HEK293 (cell line): ENCODE data around the gene PLA2G4E.

Source experiments
- CTCF ChIA-PET: fragments of 350-600 bp; formaldehyde crosslinking; extraction: SDS; loops from one replicate; lab custom pipeline; 2021; ENCODE audit warnings: antibody characterized with exemption; lab: Yijun Ruan, JAX
- POLR2A ChIA-PET: fragments of 300-600 bp; formaldehyde crosslinking; extraction: SDS; loops from one replicate; lab custom pipeline; 2020; ENCODE audit warnings: antibody characterized with exemption, inconsistent platforms; lab: Yijun Ruan, JAX
- H3K27ac ChIP-seq: fragments of 200-500 bp; sonication (Bioruptor generic); 2 replicates; pipeline ENCODE4 v1.5.1; 2014; ENCODE audit warnings: low read depth, low read length, control low read depth, inconsistent platforms; ENCODE audit errors: extremely low read depth
- H3K36me3 ChIP-seq, 2 experiments: fragments of 200-500 bp in 1 of 2; sonication (Bioruptor generic) in 1 of 2; 1 replicate in 1 of 2; 2 replicates in 1 of 2; pipeline ENCODE4 v1.5.1; 2014 to 2017; ENCODE audit warnings: inconsistent platforms in 2 of 2, low read length in 2 of 2; ENCODE audit not compliant: control insufficient read depth in 2 of 2, insufficient read depth in 1 of 2
- H3K4me1 ChIP-seq: fragments of 200-500 bp; sonication (Bioruptor generic); 2 replicates; pipeline ENCODE4 v1.5.1; 2014; ENCODE audit warnings: mild to moderate bottlenecking, low read length, inconsistent platforms; ENCODE audit not compliant: control insufficient read depth, insufficient read depth
- H3K4me3 ChIP-seq: 2 replicates; pipeline ENCODE4 v1.5.1; 2011; ENCODE audit warnings: low read depth, mild to moderate bottlenecking, control low read depth, low read length, moderate library complexity
- H3K9me3 ChIP-seq: fragments of 200-500 bp; sonication (Bioruptor generic); 2 replicates; pipeline ENCODE4 v1.5.1; 2014; ENCODE audit warnings: low read depth, low read length, inconsistent platforms; ENCODE audit not compliant: control insufficient read depth, insufficient read depth
- BCL6B ChIP-seq: fragments of 450-650 bp; formaldehyde crosslinking; IDR thresholded peaks from 2 replicates; pipeline ENCODE4 v1.5.1; 2017; ENCODE audit warnings: missing biosample characterization, missing genetic modification characterization
- EGR2 ChIP-seq: fragments of 450-650 bp; formaldehyde crosslinking; IDR thresholded peaks from 2 replicates; pipeline ENCODE4 v1.5.1; 2016; ENCODE audit warnings: low read depth, missing biosample characterization, missing genetic modification characterization
- KLF8 ChIP-seq: fragments of 450-650 bp; formaldehyde crosslinking; IDR thresholded peaks from 2 replicates; pipeline ENCODE4 v1.5.1; 2016; ENCODE audit warnings: missing biosample characterization, missing genetic modification characterization
- ZBTB7A ChIP-seq: fragments of 450-650 bp; formaldehyde crosslinking; IDR thresholded peaks from 2 replicates; pipeline ENCODE4 v1.5.1; 2016; ENCODE audit warnings: low read depth, missing biosample characterization, missing genetic modification characterization
- ZEB2 ChIP-seq: fragments of 450-650 bp; formaldehyde crosslinking; IDR thresholded peaks from 2 replicates; pipeline ENCODE4 v1.5.1; 2016; ENCODE audit warnings: missing biosample characterization, missing genetic modification characterization
- ZNF133 ChIP-seq: fragments of 450-650 bp; formaldehyde crosslinking; IDR thresholded peaks from 2 replicates; pipeline ENCODE4 v1.5.1; 2016; ENCODE audit warnings: missing biosample characterization, missing genetic modification characterization
- ZNF223 ChIP-seq: fragments of 450-650 bp; formaldehyde crosslinking; IDR thresholded peaks from 2 replicates; pipeline ENCODE4 v1.5.1; 2016; ENCODE audit warnings: missing biosample characterization, missing genetic modification characterization
- ZNF24 ChIP-seq: fragments of 450-650 bp; formaldehyde crosslinking; IDR thresholded peaks from 2 replicates; pipeline ENCODE4 v1.5.1; 2016; ENCODE audit warnings: missing biosample characterization, missing genetic modification characterization
- ZNF248 ChIP-seq: fragments of 450-650 bp; formaldehyde crosslinking; IDR thresholded peaks from 2 replicates; pipeline ENCODE4 v1.5.1; 2017; ENCODE audit warnings: missing biosample characterization, missing genetic modification characterization
- ZNF266 ChIP-seq: fragments of 450-650 bp; formaldehyde crosslinking; IDR thresholded peaks from 2 replicates; pipeline ENCODE4 v1.5.1; 2016; ENCODE audit warnings: missing biosample characterization, missing genetic modification characterization, low read depth
- ZNF302 ChIP-seq: fragments of 450-650 bp; formaldehyde crosslinking; IDR thresholded peaks from 2 replicates; pipeline ENCODE4 v1.5.1; 2016; ENCODE audit warnings: missing biosample characterization, missing genetic modification characterization, low read depth
- ZNF391 ChIP-seq: fragments of 450-650 bp; formaldehyde crosslinking; IDR thresholded peaks from 2 replicates; pipeline ENCODE4 v1.5.1; 2016; ENCODE audit warnings: low read depth, missing biosample characterization, missing genetic modification characterization, borderline replicate concordance
- ZNF416 ChIP-seq: fragments of 450-650 bp; formaldehyde crosslinking; IDR thresholded peaks from 2 replicates; pipeline ENCODE4 v1.5.1; 2016; ENCODE audit warnings: missing biosample characterization, missing genetic modification characterization
- ZNF571 ChIP-seq: fragments of 450-650 bp; formaldehyde crosslinking; IDR thresholded peaks from 2 replicates; pipeline ENCODE4 v1.5.0; 2017; ENCODE audit warnings: missing biosample characterization, missing genetic modification characterization
- ZNF623 ChIP-seq: fragments of 450-650 bp; formaldehyde crosslinking; IDR thresholded peaks from 2 replicates; pipeline ENCODE4 v1.5.1; 2016; ENCODE audit warnings: missing biosample characterization, missing genetic modification characterization
- ZNF624 ChIP-seq: fragments of 450-650 bp; formaldehyde crosslinking; IDR thresholded peaks from 2 replicates; pipeline ENCODE4 v1.5.1; 2017; ENCODE audit warnings: missing biosample characterization, missing genetic modification characterization
- ZNF626 ChIP-seq: fragments of 450-650 bp; sonication (Bioruptor Pico); formaldehyde crosslinking; IDR thresholded peaks from 2 replicates; pipeline ENCODE4 v1.5.1; 2018; ENCODE audit warnings: missing biosample characterization, missing genetic modification characterization, inconsistent platforms
- ZNF654 ChIP-seq: fragments of 450-650 bp; formaldehyde crosslinking; IDR thresholded peaks from 2 replicates; pipeline ENCODE4 v1.5.1; 2016; ENCODE audit warnings: low read depth, missing biosample characterization, missing genetic modification characterization
- ZNF747 ChIP-seq: fragments of 450-650 bp; formaldehyde crosslinking; IDR thresholded peaks from 2 replicates; pipeline ENCODE4 v1.5.1; 2016; ENCODE audit warnings: missing biosample characterization, missing genetic modification characterization
- ZSCAN23 ChIP-seq: fragments of 450-650 bp; formaldehyde crosslinking; IDR thresholded peaks from 2 replicates; pipeline ENCODE4 v1.5.1; 2016; ENCODE audit warnings: missing biosample characterization, missing genetic modification characterization
- TF ChIP-seq, protein P1 (sequence below): fragments of 450-650 bp; formaldehyde crosslinking; IDR thresholded peaks from 2 replicates; pipeline ENCODE4 v1.5.1; 2016; ENCODE audit warnings: missing biosample characterization, missing genetic modification characterization, low read depth
- TF ChIP-seq, protein P2 (sequence below): fragments of 450-650 bp; formaldehyde crosslinking; IDR thresholded peaks from 2 replicates; pipeline ENCODE4 v1.5.1; 2016; ENCODE audit warnings: missing biosample characterization, missing genetic modification characterization
- TF ChIP-seq, protein P3 (sequence below): fragments of 450-650 bp; formaldehyde crosslinking; IDR thresholded peaks from 2 replicates; pipeline ENCODE4 v1.5.1; 2017; ENCODE audit warnings: missing biosample characterization, missing genetic modification characterization

Gene PLA2G4E

GRCh38 chr15:41936155-41936554 is 84.7 kb downstream of the PLA2G4E start:
- ChIA-PET POLR2A (interaction anchor here (1.6 kb wide), 1 partner anchor 36 kb away, joined by 3 read pairs; the partner anchor contains the start of gene EHD4), CTCF (no interaction called here)
- H3K27ac ChIP-seq: no peak overlapping the region
- no peak overlapping the region for H3K4me3 ChIP-seq
- H3K9me3 ChIP-seq: no peaks in the 10 kb centered on the region
- peaks cover 13% of the 10 kb centered on the region for H3K4me1 ChIP-seq
- H3K36me3 ChIP-seq: peaks cover 0 to 7% of the 10 kb centered on the region in 2 experiments; a peak in 1 of 3 replicates
- TF ChIP-seq, protein P1, sequence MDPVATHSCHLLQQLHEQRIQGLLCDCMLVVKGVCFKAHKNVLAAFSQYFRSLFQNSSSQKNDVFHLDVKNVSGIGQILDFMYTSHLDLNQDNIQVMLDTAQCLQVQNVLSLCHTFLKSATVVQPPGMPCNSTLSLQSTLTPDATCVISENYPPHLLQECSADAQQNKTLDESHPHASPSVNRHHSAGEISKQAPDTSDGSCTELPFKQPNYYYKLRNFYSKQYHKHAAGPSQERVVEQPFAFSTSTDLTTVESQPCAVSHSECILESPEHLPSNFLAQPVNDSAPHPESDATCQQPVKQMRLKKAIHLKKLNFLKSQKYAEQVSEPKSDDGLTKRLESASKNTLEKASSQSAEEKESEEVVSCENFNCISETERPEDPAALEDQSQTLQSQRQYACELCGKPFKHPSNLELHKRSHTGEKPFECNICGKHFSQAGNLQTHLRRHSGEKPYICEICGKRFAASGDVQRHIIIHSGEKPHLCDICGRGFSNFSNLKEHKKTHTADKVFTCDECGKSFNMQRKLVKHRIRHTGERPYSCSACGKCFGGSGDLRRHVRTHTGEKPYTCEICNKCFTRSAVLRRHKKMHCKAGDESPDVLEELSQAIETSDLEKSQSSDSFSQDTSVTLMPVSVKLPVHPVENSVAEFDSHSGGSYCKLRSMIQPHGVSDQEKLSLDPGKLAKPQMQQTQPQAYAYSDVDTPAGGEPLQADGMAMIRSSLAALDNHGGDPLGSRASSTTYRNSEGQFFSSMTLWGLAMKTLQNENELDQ (tag by site-specific recombination): no peak
- TF ChIP-seq BCL6B (tag by site-specific recombination) (no peak), ZNF24 (tag by site-specific recombination) (no peak)

GRCh38 chr15:41935566-41936020 is 85.2 kb downstream of the PLA2G4E start:
- ChIA-PET CTCF (interaction anchor here (1.1 kb wide), 1 partner anchor 37 kb away, joined by 3 read pairs; the partner anchor contains the start of gene EHD4), POLR2A (interaction anchor here (1.6 kb wide), 1 partner anchor 37 kb away, joined by 3 read pairs; the partner anchor contains the start of gene EHD4)
- Histone ChIP-seq H3K9me3 (no peaks in the 10 kb centered on the region), H3K27ac (no peak overlapping the region), H3K36me3 (peaks cover 0 to 6% of the 10 kb centered on the region in 2 experiments; a peak in 1 of 3 replicates), H3K4me1 (peaks cover 17% of the 10 kb centered on the region), H3K4me3 (no peak overlapping the region)
- TF ChIP-seq ZSCAN23 (tag by site-specific recombination) (no peak), ZNF571 (tag by site-specific recombination) (no peak), ZNF223 (no peak), ZBTB7A (tag by site-specific recombination) (no peak), ZNF391 (tag by site-specific recombination) (no peak), ZNF266 (tag by site-specific recombination) (no peak), ZNF626 (no peak), ZNF302 (tag by site-specific recombination) (no peak), KLF8 (tag by site-specific recombination) (no peak), ZNF416 (tag by site-specific recombination) (no peak), ZNF747 (tag by site-specific recombination) (no peak)

DNA sequence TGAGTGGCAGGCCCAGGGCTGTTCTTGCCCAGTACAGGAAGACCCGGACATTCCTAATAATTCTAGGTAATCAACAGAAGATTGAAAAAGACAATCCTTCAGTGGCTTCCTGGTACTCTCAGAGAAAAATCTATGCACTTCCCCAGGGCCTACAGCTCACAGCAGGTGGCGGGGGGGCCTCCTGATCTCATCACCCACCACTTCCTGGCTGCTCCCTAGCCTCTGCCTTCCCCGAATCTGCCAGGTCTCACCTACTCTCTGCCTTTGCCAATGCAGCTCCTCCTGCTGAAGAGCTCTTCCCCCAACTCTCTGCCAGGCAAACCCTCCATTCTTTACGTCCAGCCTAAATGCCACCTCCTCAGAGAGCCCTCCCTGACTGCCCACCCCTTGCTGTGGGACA is 86.0 kb downstream of the PLA2G4E start:
- CTCF ChIA-PET: interaction anchor here (1.1 kb wide), 1 partner anchor 38 kb away, joined by 3 read pairs; the partner anchor contains the start of gene EHD4
- POLR2A ChIA-PET: interaction anchor here (1.6 kb wide), 1 partner anchor 38 kb away, joined by 3 read pairs; the partner anchor contains the start of gene EHD4

More for the DNA sequence above, 86.0 kb downstream of the PLA2G4E start:
- Histone ChIP-seq H3K36me3 (no peaks in the 10 kb centered on the region), H3K4me3 (no peak overlapping the region), H3K4me1 (peaks cover 24% of the 10 kb centered on the region), H3K9me3 (no peaks in the 10 kb centered on the region), H3K27ac (no peak overlapping the region)
- no peak for TF ChIP-seq ZEB2 (tag by site-specific recombination)
- no peak for TF ChIP-seq ZNF248
- TF ChIP-seq, protein P2, sequence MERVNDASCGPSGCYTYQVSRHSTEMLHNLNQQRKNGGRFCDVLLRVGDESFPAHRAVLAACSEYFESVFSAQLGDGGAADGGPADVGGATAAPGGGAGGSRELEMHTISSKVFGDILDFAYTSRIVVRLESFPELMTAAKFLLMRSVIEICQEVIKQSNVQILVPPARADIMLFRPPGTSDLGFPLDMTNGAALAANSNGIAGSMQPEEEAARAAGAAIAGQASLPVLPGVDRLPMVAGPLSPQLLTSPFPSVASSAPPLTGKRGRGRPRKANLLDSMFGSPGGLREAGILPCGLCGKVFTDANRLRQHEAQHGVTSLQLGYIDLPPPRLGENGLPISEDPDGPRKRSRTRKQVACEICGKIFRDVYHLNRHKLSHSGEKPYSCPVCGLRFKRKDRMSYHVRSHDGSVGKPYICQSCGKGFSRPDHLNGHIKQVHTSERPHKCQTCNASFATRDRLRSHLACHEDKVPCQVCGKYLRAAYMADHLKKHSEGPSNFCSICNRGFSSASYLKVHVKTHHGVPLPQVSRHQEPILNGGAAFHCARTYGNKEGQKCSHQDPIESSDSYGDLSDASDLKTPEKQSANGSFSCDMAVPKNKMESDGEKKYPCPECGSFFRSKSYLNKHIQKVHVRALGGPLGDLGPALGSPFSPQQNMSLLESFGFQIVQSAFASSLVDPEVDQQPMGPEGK: peak; percentile 42; the same call in 1 of the 2 replicates
- TF ChIP-seq ZNF133 (tag by site-specific recombination): no peak
- 0 out of 2 replicates have a peak, but pooled peaks have one; percentile 15 for TF ChIP-seq EGR2 (tag by site-specific recombination)
- TF ChIP-seq, protein P3, sequence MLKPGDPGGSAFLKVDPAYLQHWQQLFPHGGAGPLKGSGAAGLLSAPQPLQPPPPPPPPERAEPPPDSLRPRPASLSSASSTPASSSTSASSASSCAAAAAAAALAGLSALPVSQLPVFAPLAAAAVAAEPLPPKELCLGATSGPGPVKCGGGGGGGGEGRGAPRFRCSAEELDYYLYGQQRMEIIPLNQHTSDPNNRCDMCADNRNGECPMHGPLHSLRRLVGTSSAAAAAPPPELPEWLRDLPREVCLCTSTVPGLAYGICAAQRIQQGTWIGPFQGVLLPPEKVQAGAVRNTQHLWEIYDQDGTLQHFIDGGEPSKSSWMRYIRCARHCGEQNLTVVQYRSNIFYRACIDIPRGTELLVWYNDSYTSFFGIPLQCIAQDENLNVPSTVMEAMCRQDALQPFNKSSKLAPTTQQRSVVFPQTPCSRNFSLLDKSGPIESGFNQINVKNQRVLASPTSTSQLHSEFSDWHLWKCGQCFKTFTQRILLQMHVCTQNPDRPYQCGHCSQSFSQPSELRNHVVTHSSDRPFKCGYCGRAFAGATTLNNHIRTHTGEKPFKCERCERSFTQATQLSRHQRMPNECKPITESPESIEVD (tag by site-specific recombination): no peak
- no peak for TF ChIP-seq ZNF654
- no peak for TF ChIP-seq ZNF624 (tag by site-specific recombination)
- no peak for TF ChIP-seq ZNF623 (tag by site-specific recombination)
